NCI-H2227 (cell line): ENCODE data around the gene CTNND2.
A peak's percentile ranks its signal among the peaks of the same experiment; 100 is the strongest.

Experiments used
- DNase-seq: peaks from one replicate; lab custom pipeline; 2025; ENCODE audit not compliant: unreplicated experiment; lab: John Stamatoyannopoulos, UW

CTNND2 gene

GRCh38 chr5:11904265-11904906 is at the start of gene CTNND2:
CTNND2 (minus strand) TSS chr5:11904446; CDS start chr5:11903853, 593 bp downstream.
- DNase-seq = peak; percentile 96

- DNase-seq = no peak
Observed at GRCh38 chr5:11946317-11946716, 42.1 kb upstream of the CTNND2 start.

GRCh38 chr5:11941566-11941965 is 37.3 kb upstream of the CTNND2 start:
- no peak for DNase-seq

- DNase-seq = no peak
Observed at GRCh38 chr5:11931638-11932037, 27.4 kb upstream of the CTNND2 start.

- DNase-seq = no peak
Observed at GRCh38 chr5:11928909-11929308, 24.7 kb upstream of the CTNND2 start.

GRCh38 chr5:11925701-11926100 is 21.5 kb upstream of the CTNND2 start:
- DNase-seq = no peak

- DNase-seq = no peak
Observed at GRCh38 chr5:11922394-11922793, 18.1 kb upstream of the CTNND2 start.

GRCh38 chr5:11918463-11919045 is 14.3 kb upstream of the CTNND2 start:
- no peak for DNase-seq

GRCh38 chr5:11909471-11909870 is 5.2 kb upstream of the CTNND2 start:
- no peak for DNase-seq

GRCh38 chr5:11906497-11906896 is 2.3 kb upstream of the CTNND2 start:
- no peak for DNase-seq

GRCh38 chr5:11905206-11905605 is 960 bp upstream of the CTNND2 start:
- DNase-seq = no peak

GRCh38 chr5:11903614-11904264 is 507 bp downstream of the CTNND2 start:
- peak; percentile 89 for DNase-seq

GRCh38 chr5:11903121-11903613 is 1.1 kb downstream of the CTNND2 start:
- peak; percentile 60 for DNase-seq

GRCh38 chr5:11902201-11902619 is 2.0 kb downstream of the CTNND2 start:
- DNase-seq = peak; percentile 23

- no peak for DNase-seq
Observed at GRCh38 chr5:11898787-11899186, 5.5 kb downstream of the CTNND2 start.

GRCh38 chr5:11897781-11898180 is 6.5 kb downstream of the CTNND2 start:
- peak; percentile 44 for DNase-seq

GRCh38 chr5:11894992-11895391 is 9.3 kb downstream of the CTNND2 start:
- no peak for DNase-seq

- no peak for DNase-seq
Observed at GRCh38 chr5:11892832-11893231, 11.4 kb downstream of the CTNND2 start.

- DNase-seq = no peak
Observed at GRCh38 chr5:11890777-11891176, 13.5 kb downstream of the CTNND2 start.

- DNase-seq = no peak
Observed at GRCh38 chr5:11888221-11888620, 16.0 kb downstream of the CTNND2 start.

- DNase-seq = peak; percentile 70
Observed at GRCh38 chr5:11878814-11879213, 25.4 kb downstream of the CTNND2 start.

- DNase-seq = no peak
Observed at GRCh38 chr5:11873587-11873986, 30.7 kb downstream of the CTNND2 start.
